Rectal smooth muscle tissue (tissue), 1 donor: ENCODE measurements around the gene CDHR1.

Experiments used
- H3K27ac ChIP-seq: one replicate; pipeline ENCODE4 v1.7.0; 2013; ENCODE audit warnings: low read depth, low read length, inconsistent platforms
- H3K27me3 ChIP-seq: one replicate; pipeline ENCODE4 v1.7.0; 2013; ENCODE audit warnings: low read length; ENCODE audit not compliant: control insufficient read depth, insufficient read depth
- H3K36me3 ChIP-seq: one replicate; pipeline ENCODE4 v1.7.0; 2013; ENCODE audit warnings: low read length; ENCODE audit not compliant: control insufficient read depth, insufficient read depth
- H3K4me1 ChIP-seq: one replicate; pipeline ENCODE4 v1.7.0; 2013; ENCODE audit warnings: low read length; ENCODE audit not compliant: control insufficient read depth, insufficient read depth
- H3K4me3 ChIP-seq: one replicate; pipeline ENCODE4 v1.7.0; 2013; ENCODE audit warnings: low read length
- H3K9ac ChIP-seq: one replicate; pipeline ENCODE4 v1.7.0; 2013; ENCODE audit warnings: low read length

The CDHR1 gene

GRCh38 chr10:84226616-84227015 lies 32.3 kb downstream of the CDHR1 start:
- H3K27ac ChIP-seq = no peak overlapping the region
- no peaks in the 10 kb centered on the region for H3K27me3 ChIP-seq
- H3K4me1 ChIP-seq = no peaks in the 10 kb centered on the region
- H3K9ac ChIP-seq = no peak overlapping the region
- no peaks in the 10 kb centered on the region for H3K36me3 ChIP-seq
- no peak overlapping the region for H3K4me3 ChIP-seq

DNA sequence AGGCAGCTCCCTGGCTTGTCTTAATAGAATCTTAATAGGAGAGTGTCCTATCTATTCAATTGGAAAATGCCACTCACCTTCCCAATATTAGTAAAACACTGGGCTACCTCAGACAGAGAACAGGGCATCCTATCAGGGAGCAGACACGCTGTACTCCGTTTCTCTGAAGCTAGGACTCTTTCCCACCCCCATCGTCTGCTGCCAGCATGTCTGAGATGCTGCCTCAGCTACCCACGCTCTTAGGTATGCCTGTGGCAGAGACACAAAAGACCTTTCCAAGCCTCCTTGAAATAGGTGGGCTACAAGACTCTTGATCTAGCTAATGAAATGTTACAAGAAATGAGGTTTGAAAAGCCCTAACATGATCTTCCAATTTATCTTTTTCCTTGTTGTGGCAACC lies 33.5 kb downstream of the CDHR1 start:
- Histone ChIP-seq H3K4me3 (no peak overlapping the region), H3K4me1 (no peaks in the 10 kb centered on the region), H3K27ac (no peak overlapping the region), H3K36me3 (no peaks in the 10 kb centered on the region), H3K27me3 (no peaks in the 10 kb centered on the region), H3K9ac (no peak overlapping the region)

DNA sequence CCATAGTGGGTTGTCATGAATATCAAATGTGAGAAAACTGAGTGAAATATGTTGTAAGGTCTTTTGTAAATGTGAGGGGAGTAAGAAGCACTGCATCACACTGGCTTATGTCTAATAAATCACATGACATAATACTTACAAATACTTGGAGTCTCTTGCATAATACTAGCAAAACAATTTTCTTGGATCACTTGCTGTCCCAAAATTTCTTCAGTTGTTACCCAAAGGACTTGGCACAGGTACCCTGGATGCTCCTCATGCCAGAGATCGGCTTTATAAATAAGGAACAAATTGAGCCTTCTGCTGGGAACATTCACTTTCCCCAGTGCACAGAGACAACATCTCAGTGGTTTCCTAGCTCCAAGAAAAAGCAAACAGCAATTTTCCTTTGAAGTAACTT lies 36.0 kb downstream of the CDHR1 start:
- H3K27ac ChIP-seq = no peak overlapping the region
- no peaks in the 10 kb centered on the region for H3K27me3 ChIP-seq
- H3K4me1 ChIP-seq = no peaks in the 10 kb centered on the region
- no peak overlapping the region for H3K4me3 ChIP-seq
- H3K9ac ChIP-seq = no peak overlapping the region
- no peaks in the 10 kb centered on the region for H3K36me3 ChIP-seq

DNA sequence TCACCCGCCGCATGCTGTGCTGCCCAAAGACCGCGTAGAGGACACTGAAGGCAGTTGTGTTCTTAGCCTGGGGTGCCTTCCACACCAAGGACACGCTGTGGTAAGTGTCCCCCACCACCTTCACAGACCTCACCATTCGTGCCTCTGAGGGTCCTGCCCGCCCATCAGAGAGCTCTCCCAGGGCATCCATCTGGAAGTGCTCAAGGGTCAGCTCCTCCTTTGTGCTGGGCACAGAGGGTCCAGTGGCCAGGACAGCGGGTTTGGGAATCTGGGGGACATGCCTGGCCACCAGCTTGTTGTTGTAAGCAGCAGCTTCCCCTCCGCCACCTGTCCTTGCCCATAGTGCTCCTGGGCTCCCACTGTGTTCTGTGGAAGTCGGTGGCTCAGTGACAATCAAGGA lies 38.0 kb downstream of the CDHR1 start:
- Histone ChIP-seq H3K4me3 (no peak overlapping the region), H3K9ac (no peak overlapping the region), H3K27me3 (no peaks in the 10 kb centered on the region), H3K4me1 (no peaks in the 10 kb centered on the region), H3K27ac (no peak overlapping the region), H3K36me3 (no peaks in the 10 kb centered on the region)

- no peak overlapping the region for H3K9ac ChIP-seq
- no peak overlapping the region for H3K4me3 ChIP-seq
- no peaks in the 10 kb centered on the region for H3K27me3 ChIP-seq
- H3K27ac ChIP-seq = no peak overlapping the region
- no peaks in the 10 kb centered on the region for H3K36me3 ChIP-seq
- no peaks in the 10 kb centered on the region for H3K4me1 ChIP-seq
These were observed 39.6 kb downstream of the CDHR1 start for GRCh38 chr10:84233940-84234339.

GRCh38 chr10:84234479-84234878 lies 40.1 kb downstream of the CDHR1 start:
- H3K27me3 ChIP-seq = no peaks in the 10 kb centered on the region

GRCh38 chr10:84235096-84235495 lies 40.8 kb downstream of the CDHR1 start:
- H3K9ac ChIP-seq = no peak overlapping the region
- no peak overlapping the region for H3K27ac ChIP-seq
- no peaks in the 10 kb centered on the region for H3K27me3 ChIP-seq
- H3K4me3 ChIP-seq = no peak overlapping the region
- no peaks in the 10 kb centered on the region for H3K4me1 ChIP-seq
- no peaks in the 10 kb centered on the region for H3K36me3 ChIP-seq

More at GRCh38 chr10:84234479-84234878, 40.1 kb downstream of the CDHR1 start:
- Histone ChIP-seq H3K9ac (no peak overlapping the region), H3K27ac (no peak overlapping the region), H3K4me3 (no peak overlapping the region), H3K36me3 (no peaks in the 10 kb centered on the region), H3K4me1 (no peaks in the 10 kb centered on the region)

DNA sequence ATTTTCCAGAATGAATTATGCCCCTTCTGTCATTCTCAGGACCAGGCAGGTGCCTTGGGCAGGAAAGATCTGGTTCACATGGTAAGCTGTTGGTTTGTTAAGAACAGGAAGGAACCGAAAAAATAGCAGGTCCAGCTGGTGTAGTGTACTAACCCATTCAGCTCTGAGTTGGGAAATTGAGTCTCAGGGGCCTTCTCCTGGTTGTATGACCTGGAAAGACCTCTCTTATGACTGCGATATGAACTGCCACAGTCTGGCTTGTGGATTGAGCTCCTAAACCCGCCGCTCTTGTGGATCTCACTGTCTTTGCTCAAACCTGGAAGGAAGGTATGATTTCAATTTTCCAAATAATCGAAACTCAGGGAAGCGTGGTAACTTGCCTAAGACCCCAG lies 42.5 kb downstream of the CDHR1 start:
- Histone ChIP-seq H3K27ac (no peak overlapping the region), H3K9ac (no peak overlapping the region), H3K36me3 (no peaks in the 10 kb centered on the region), H3K27me3 (no peaks in the 10 kb centered on the region), H3K4me1 (no peaks in the 10 kb centered on the region), H3K4me3 (no peak overlapping the region)

DNA sequence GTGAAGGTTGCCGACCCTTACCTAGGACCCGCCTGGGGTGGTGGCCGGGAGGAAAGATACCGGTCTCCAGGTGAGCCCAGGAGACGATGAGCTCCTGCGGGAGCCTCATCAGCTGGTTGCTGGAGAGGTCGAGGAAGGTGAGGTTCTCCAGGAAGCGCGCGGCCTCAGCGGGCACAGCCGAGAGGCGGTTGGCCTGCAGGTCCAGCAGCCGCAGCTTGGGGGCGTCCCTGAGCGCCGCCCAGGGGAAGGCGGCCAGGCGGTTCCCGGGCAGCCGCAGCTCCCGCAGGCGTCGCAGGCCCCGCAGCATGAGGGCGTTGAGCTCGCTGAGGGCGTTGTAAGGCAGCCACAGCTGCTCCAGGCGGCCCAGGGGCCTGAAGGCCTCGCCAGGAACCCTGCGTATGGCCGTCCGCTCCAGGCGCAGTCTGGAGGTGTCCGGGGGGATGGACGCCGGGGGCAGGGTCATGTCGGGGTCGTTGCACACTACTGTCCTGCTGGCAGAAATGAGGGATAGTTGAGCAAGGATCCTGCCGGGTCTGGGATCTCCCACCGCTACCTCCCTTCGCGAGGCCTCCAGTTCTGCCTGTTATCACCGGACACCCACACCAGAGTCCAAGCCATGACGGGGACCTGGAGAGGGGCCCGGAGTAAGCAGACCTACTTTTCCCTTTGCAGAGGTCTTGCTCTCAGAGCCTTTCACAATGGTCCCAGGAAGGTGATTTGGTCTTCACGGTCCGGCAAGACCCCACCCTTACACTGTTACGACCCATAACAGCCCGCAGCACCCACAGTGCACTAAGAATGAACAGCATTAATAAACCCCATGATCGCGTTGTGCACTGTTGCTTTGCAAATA lies 43.1 kb downstream of the CDHR1 start:
- Histone ChIP-seq H3K9ac (no peak overlapping the region), H3K36me3 (no peaks in the 10 kb centered on the region), H3K27me3 (no peaks in the 10 kb centered on the region), H3K4me1 (no peaks in the 10 kb centered on the region), H3K27ac (no peak overlapping the region), H3K4me3 (no peak overlapping the region)

DNA sequence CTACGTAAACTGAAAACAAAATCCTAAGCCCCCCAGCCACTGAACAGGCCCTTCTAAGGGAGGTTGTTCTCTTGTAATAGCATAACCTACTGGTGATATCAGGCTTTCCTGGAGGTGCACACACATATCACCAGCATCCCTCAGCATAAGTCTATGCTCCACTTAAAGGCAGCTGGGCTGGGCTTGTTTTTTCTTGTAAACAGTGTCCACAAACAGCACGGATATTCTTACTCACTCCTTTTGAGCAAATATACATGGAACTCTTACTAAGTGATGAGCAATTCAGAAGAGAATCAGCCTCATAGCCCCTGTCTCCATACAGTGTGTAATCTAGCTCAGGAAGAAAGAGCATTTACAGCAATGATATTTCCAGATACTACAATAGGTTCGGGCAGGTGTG lies 44.6 kb downstream of the CDHR1 start:
- H3K27ac ChIP-seq = no peak overlapping the region
- no peaks in the 10 kb centered on the region for H3K36me3 ChIP-seq
- H3K4me3 ChIP-seq = no peak overlapping the region
- H3K27me3 ChIP-seq = no peaks in the 10 kb centered on the region
- H3K4me1 ChIP-seq = no peaks in the 10 kb centered on the region
- no peak overlapping the region for H3K9ac ChIP-seq

- H3K27me3 ChIP-seq = no peaks in the 10 kb centered on the region
- no peak within 1 kb of the TSS for H3K27ac ChIP-seq
- H3K9ac ChIP-seq = no peak within 1 kb of the TSS
- no peaks in the 10 kb centered on the region for H3K4me1 ChIP-seq
- no peaks in the 10 kb centered on the region for H3K36me3 ChIP-seq
- no peak within 1 kb of the TSS for H3K4me3 ChIP-seq
These were observed 47.0 kb downstream of the CDHR1 start, which contains the start of gene LRIT1 for GRCh38 chr10:84241185-84241790. LRIT1 (minus strand) TSS chr10:84241546; CDS start chr10:84241439, 107 bp downstream.

GRCh38 chr10:84243759-84244158 lies 49.4 kb downstream of the CDHR1 start:
- H3K36me3 ChIP-seq = no peaks in the 10 kb centered on the region
- H3K27ac ChIP-seq = no peak overlapping the region
- H3K4me1 ChIP-seq = no peaks in the 10 kb centered on the region
- no peaks in the 10 kb centered on the region for H3K27me3 ChIP-seq
- H3K4me3 ChIP-seq = no peak overlapping the region
- no peak overlapping the region for H3K9ac ChIP-seq
